Esophagus muscularis mucosa (tissue), 3 donors: ENCODE results near the gene MDM2.

Experiments used
- POLR2A ChIP-seq: fragments of 450-650 bp; IDR thresholded peaks from one replicate; pipeline ENCODE4 v1.6.1; 2017; ENCODE audit warnings: antibody characterized with exemption, moderate library complexity, mild to moderate bottlenecking, low read depth
- POLR2AphosphoS5 ChIP-seq, 2 donors: sonication (generic); formaldehyde crosslinking; IDR thresholded peaks; one replicate each; pipeline ENCODE4 v1.6.1; 2017; ENCODE audit warnings: antibody characterized with exemption in 2 of 2
- TF ChIP-seq, protein P1 (sequence below), 3 experiments: fragments of 200-600 bp in 2 of 3; fragments of 450-650 bp in 1 of 3; sonication (generic) in 2 of 3; IDR thresholded peaks; one replicate each; pipeline ENCODE4 v1.5.1; 2017 to 2019; ENCODE audit warnings: antibody characterized with exemption in 3 of 3, mild to moderate bottlenecking in 2 of 3, moderate library complexity in 1 of 3

DNA sequence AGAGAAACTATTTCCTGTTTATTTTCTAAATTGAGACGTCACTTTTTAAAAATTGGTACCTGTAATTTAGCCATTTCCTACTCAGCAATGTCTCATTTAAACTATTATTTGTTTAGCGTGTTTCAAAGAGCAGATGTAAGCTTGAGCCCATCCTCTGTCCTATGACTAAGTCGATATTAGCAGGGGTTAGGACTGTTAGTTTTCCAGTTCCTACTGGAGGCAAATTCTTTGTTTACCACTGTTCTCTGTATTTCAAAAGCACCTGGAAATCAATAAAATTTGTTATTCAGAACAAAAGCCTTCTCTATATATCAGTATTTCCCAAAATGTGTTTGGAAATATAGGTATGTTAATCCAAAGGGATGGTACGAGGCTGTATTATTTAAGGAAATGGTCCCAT, 42.4 kb downstream of the MDM2 start:
- TF ChIP-seq, protein P1, sequence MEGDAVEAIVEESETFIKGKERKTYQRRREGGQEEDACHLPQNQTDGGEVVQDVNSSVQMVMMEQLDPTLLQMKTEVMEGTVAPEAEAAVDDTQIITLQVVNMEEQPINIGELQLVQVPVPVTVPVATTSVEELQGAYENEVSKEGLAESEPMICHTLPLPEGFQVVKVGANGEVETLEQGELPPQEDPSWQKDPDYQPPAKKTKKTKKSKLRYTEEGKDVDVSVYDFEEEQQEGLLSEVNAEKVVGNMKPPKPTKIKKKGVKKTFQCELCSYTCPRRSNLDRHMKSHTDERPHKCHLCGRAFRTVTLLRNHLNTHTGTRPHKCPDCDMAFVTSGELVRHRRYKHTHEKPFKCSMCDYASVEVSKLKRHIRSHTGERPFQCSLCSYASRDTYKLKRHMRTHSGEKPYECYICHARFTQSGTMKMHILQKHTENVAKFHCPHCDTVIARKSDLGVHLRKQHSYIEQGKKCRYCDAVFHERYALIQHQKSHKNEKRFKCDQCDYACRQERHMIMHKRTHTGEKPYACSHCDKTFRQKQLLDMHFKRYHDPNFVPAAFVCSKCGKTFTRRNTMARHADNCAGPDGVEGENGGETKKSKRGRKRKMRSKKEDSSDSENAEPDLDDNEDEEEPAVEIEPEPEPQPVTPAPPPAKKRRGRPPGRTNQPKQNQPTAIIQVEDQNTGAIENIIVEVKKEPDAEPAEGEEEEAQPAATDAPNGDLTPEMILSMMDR (IDR thresholded peaks at IDR 0.05) = no peak
- TF ChIP-seq POLR2A (no peak), POLR2AphosphoS5 (IDR thresholded peaks at IDR 0.05) (no peak)
